Activated naive CD4-positive, alpha-beta T cell treated with anti-CD3 and anti-CD28 coated beads, Interleukin-2, amount 50 U/mL, for 72 hours (primary cell): ENCODE results near the gene KLK2. TPM values are rescaled to one million over a fixed set of nuclear protein-coding genes. Genes with fewer than 3 reads are reported as not detected.

Experiments
- total RNA-seq, 2 donors: library from RNA; stranded (reverse); gene quantifications; one replicate each; pipeline ENCODE4 v1.2.3, GENCODE V29; 2022

The KLK2 gene
- total RNA-seq, 2 donors from 2014 or later: 1.5 TPM; not detected in 1

Other genes starting within 250 kb of the KLK2 start
- gene SYT3, start 233.6 kb upstream of the KLK2 start, total RNA-seq: under 1 TPM in 1 of 2 donors, not detected in 1; 0.23 TPM
- 1 to 10 TPM in 1 of 2 donors, not detected in 1; 4.2 TPM for gene C19orf81, start 224.0 kb upstream of the KLK2 start, total RNA-seq
- gene SHANK1, start 153.6 kb upstream of the KLK2 start, total RNA-seq: under 1 TPM in 1 of 2 donors, not detected in 1; 0.14 TPM
- gene CLEC11A, start 150.1 kb upstream of the KLK2 start, total RNA-seq: 1 to 10 TPM in 1 of 2 donors, under 1 TPM in 1; 0.55 to 1.6 TPM
- gene GPR32, start 103.0 kb upstream of the KLK2 start, total RNA-seq: not detected
- gene ACP4, start 83.0 kb upstream of the KLK2 start, total RNA-seq: not detected
- 1 to 10 TPM; 1.2 to 5.0 TPM for gene KLK1, start 49.7 kb upstream of the KLK2 start, total RNA-seq
- not detected for gene KLK15, start 39.9 kb upstream of the KLK2 start, total RNA-seq
- gene KLK3, start 18.5 kb upstream of the KLK2 start, total RNA-seq: not detected
- gene KLK4, start 38.0 kb downstream of the KLK2 start, total RNA-seq: not detected
- not detected for gene KLK5, start 79.6 kb downstream of the KLK2 start, total RNA-seq
- gene KLK6, start 96.2 kb downstream of the KLK2 start, total RNA-seq: not detected
- not detected for gene KLK7, start 110.5 kb downstream of the KLK2 start, total RNA-seq
- gene KLK8, start 128.2 kb downstream of the KLK2 start, total RNA-seq: not detected
- gene KLK10, start 146.3 kb downstream of the KLK2 start, total RNA-seq: not detected
- not detected for gene KLK11, start 153.2 kb downstream of the KLK2 start, total RNA-seq
- gene KLK12, start 161.6 kb downstream of the KLK2 start, total RNA-seq: not detected
- gene KLK13, start 191.7 kb downstream of the KLK2 start, total RNA-seq: not detected
- gene KLK14, start 209.4 kb downstream of the KLK2 start, total RNA-seq: under 1 TPM; 0.68 to 0.80 TPM
- 10 to 100 TPM in 1 of 2 donors, 1 to 10 TPM in 1; 9.8 to 11.2 TPM for gene CTU1, start 235.0 kb downstream of the KLK2 start, total RNA-seq